ENCODE data around the gene ID1.

DNA sequence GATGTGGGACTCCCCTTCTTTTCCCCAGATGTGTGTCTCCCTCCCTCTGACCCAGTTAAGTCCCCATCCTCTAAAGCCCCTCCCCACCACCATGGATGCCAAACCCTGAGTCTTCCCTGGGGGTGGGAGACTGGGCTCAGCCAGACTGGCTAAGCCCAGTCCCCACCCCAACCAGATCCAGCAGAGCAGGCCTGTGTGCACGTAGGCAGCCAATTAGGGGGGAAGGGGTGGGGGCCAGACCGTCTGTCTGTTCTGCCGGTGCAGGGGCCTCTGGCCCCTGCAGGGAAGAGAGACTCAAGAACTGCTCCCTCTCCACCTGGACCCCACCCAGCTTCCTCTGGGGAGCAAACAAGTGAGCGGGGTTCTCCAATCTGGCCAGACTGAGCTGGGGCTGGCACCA is 33.2 kb downstream of the ID1 start:
- TF ChIP-seq CTCF (conservative IDR thresholded peaks at IDR 0.05; ENCODE audit: low read depth in 2 of 2) (no peak), EZH2 (IDR thresholded peaks at IDR 0.05; ENCODE audit: low read depth, unreplicated experiment) (no peak), EZH2phosphoT487 (IDR thresholded peaks at IDR 0.05; ENCODE audit: unreplicated experiment) (no peak), JUNB (IDR thresholded peaks at IDR 0.05; ENCODE audit: unreplicated experiment) (no peak), POLR2AphosphoS5 (IDR thresholded peaks at IDR 0.05; ENCODE audit: low read depth) (no peak), CREB1 (CRISPR knock-in tag; IDR thresholded peaks at IDR 0.05; ENCODE audit: low read depth) (no peak), ZNF114 (CRISPR knock-in tag; IDR thresholded peaks at IDR 0.05) (no peak), NANOG (IDR thresholded peaks at IDR 0.05; ENCODE audit: borderline replicate concordance) (no peak), ZNF462 (CRISPR knock-in tag; IDR thresholded peaks at IDR 0.05) (no peak)
- TF ChIP-seq, protein P1, sequence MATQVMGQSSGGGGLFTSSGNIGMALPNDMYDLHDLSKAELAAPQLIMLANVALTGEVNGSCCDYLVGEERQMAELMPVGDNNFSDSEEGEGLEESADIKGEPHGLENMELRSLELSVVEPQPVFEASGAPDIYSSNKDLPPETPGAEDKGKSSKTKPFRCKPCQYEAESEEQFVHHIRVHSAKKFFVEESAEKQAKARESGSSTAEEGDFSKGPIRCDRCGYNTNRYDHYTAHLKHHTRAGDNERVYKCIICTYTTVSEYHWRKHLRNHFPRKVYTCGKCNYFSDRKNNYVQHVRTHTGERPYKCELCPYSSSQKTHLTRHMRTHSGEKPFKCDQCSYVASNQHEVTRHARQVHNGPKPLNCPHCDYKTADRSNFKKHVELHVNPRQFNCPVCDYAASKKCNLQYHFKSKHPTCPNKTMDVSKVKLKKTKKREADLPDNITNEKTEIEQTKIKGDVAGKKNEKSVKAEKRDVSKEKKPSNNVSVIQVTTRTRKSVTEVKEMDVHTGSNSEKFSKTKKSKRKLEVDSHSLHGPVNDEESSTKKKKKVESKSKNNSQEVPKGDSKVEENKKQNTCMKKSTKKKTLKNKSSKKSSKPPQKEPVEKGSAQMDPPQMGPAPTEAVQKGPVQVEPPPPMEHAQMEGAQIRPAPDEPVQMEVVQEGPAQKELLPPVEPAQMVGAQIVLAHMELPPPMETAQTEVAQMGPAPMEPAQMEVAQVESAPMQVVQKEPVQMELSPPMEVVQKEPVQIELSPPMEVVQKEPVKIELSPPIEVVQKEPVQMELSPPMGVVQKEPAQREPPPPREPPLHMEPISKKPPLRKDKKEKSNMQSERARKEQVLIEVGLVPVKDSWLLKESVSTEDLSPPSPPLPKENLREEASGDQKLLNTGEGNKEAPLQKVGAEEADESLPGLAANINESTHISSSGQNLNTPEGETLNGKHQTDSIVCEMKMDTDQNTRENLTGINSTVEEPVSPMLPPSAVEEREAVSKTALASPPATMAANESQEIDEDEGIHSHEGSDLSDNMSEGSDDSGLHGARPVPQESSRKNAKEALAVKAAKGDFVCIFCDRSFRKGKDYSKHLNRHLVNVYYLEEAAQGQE (IDR thresholded peaks at IDR 0.05; ENCODE audit: unreplicated experiment) = no peak
- TF ChIP-seq, protein P2, sequence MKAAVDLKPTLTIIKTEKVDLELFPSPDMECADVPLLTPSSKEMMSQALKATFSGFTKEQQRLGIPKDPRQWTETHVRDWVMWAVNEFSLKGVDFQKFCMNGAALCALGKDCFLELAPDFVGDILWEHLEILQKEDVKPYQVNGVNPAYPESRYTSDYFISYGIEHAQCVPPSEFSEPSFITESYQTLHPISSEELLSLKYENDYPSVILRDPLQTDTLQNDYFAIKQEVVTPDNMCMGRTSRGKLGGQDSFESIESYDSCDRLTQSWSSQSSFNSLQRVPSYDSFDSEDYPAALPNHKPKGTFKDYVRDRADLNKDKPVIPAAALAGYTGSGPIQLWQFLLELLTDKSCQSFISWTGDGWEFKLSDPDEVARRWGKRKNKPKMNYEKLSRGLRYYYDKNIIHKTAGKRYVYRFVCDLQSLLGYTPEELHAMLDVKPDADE (IDR thresholded peaks at IDR 0.05) = no peak
